K562 (cell line): Measurements from ENCODE around the gene ERAL1. TPM values are rescaled to one million over a fixed set of nuclear protein-coding genes. Genes with fewer than 3 reads are reported as not detected.

Source experiments
- ADNP ChIP-seq: fragments of 200-800 bp; sonication (Bioruptor generic); IDR thresholded peaks from 2 replicates; pipeline ENCODE4 v1.6.1; 2016; ENCODE audit warnings: missing genetic modification characterization, missing compliant biosample characterization
- BCL6 ChIP-seq: fragments of 250-450 bp; sonication (Bioruptor Pico); IDR thresholded peaks from 2 replicates; pipeline ENCODE4 v1.4.0; 2020
- CBX5 ChIP-seq: IDR thresholded peaks from 2 replicates; pipeline ENCODE4 v1.6.1; 2014; ENCODE audit warnings: low read depth, borderline replicate concordance
- EGR1 ChIP-seq: fragments of 450-650 bp; conservative IDR thresholded peaks from 2 replicates; pipeline ENCODE4 v1.6.1; 2017; ENCODE audit warnings: mild to moderate bottlenecking
- ESRRA ChIP-seq: fragments of 450-650 bp; IDR thresholded peaks from 2 replicates; pipeline ENCODE4 v1.6.1; 2014; ENCODE audit warnings: low read depth, mild to moderate bottlenecking, moderate library complexity, borderline replicate concordance
- GABPB2 ChIP-seq: fragments of 250-450 bp; sonication (Bioruptor Pico); conservative IDR thresholded peaks from 2 replicates; pipeline ENCODE4 v1.5.1; 2021; ENCODE audit warnings: mild to moderate bottlenecking
- GATA2 ChIP-seq: sonication (generic); formaldehyde crosslinking; IDR thresholded peaks from 2 replicates; pipeline ENCODE4 v1.4.0; 2020; ENCODE audit warnings: mild to moderate bottlenecking, missing genetic modification reagents
- HDAC8 ChIP-seq: fragments of 450-650 bp; IDR thresholded peaks from 2 replicates; pipeline ENCODE4 v1.6.1; 2016; ENCODE audit warnings: mild to moderate bottlenecking, missing genetic modification characterization, moderate library complexity, missing compliant biosample characterization
- HLTF ChIP-seq: fragments of 450-650 bp; IDR thresholded peaks from 2 replicates; pipeline ENCODE4 v1.6.1; 2016
- NCOA2 ChIP-seq, 2 experiments: fragments of 450-650 bp; IDR thresholded peaks; 2 replicates each; pipeline ENCODE4 v1.6.1; 2018; ENCODE audit warnings: mild to moderate bottlenecking in 2 of 2, moderate library complexity in 1 of 2; ENCODE audit not compliant: partially characterized antibody in 2 of 2
- NCOR1 ChIP-seq: fragments of 450-650 bp; IDR thresholded peaks from 2 replicates; pipeline ENCODE4 v1.6.1; 2016; ENCODE audit warnings: mild to moderate bottlenecking, moderate library complexity
- PHF20 ChIP-seq: fragments of 450-650 bp; IDR thresholded peaks from 2 replicates; pipeline ENCODE4 v1.6.1; 2018; ENCODE audit not compliant: partially characterized antibody
- PPARD ChIP-seq: fragments of 250-450 bp; sonication (Bioruptor Pico); IDR thresholded peaks from 2 replicates; pipeline ENCODE4 v1.8.0; 2022; ENCODE audit warnings: inconsistent platforms, mild to moderate bottlenecking, moderate library complexity
- RAD51 ChIP-seq: fragments of 450-650 bp; IDR thresholded peaks from 2 replicates; pipeline ENCODE4 v1.7.1; 2016; ENCODE audit warnings: low read depth, mild to moderate bottlenecking, borderline replicate concordance
- RBM39 ChIP-seq: fragments of 200-400 bp; formaldehyde crosslinking; optimal IDR thresholded peaks from 2 replicates; pipeline ENCODE3; 2018; ENCODE audit warnings: low read depth, low read length
- RFX7 ChIP-seq: fragments of 250-450 bp; sonication (Bioruptor Pico); IDR thresholded peaks from 2 replicates; pipeline ENCODE4 v1.5.1; 2021; ENCODE audit warnings: mild to moderate bottlenecking
- RUNX1 ChIP-seq: sonication (generic); IDR thresholded peaks from 2 replicates; pipeline ENCODE4 v1.6.1; 2016; ENCODE audit warnings: antibody characterized with exemption, low read depth
- SIX5 ChIP-seq, 2 experiments: IDR thresholded peaks; 2 replicates each; pipeline ENCODE4 v1.6.1; 2011; ENCODE audit warnings: low read length in 2 of 2, borderline replicate concordance in 1 of 2, low read depth in 1 of 2, mild to moderate bottlenecking in 1 of 2, moderate library complexity in 1 of 2; ENCODE audit not compliant: insufficient read depth in 1 of 2
- SP1 ChIP-seq: sonication (generic); formaldehyde crosslinking; IDR thresholded peaks from 2 replicates; pipeline ENCODE4 v1.8.1; 2022; ENCODE audit warnings: mild to moderate bottlenecking, missing genetic modification reagents
- STAG1 ChIP-seq: sonication (generic); formaldehyde crosslinking; IDR thresholded peaks from 2 replicates; pipeline ENCODE4 v1.5.0; 2020; ENCODE audit warnings: missing genetic modification reagents, borderline replicate concordance
- WHSC1 ChIP-seq: IDR thresholded peaks from one replicate; pipeline ENCODE4 v1.6.1; 2012; ENCODE audit warnings: low read length, control low read depth, inconsistent platforms
- XRCC5 ChIP-seq: fragments of 200-400 bp; formaldehyde crosslinking; IDR thresholded peaks from 2 replicates; pipeline ENCODE4 v1.6.1; 2017; ENCODE audit warnings: low read depth, mild to moderate bottlenecking, low read length
- ZBTB7A ChIP-seq: IDR thresholded peaks from 2 replicates; pipeline ENCODE4 v1.6.1; 2011; ENCODE audit warnings: low read depth, mild to moderate bottlenecking, low read length, moderate library complexity, borderline replicate concordance; ENCODE audit not compliant: control insufficient read depth
- ZC3H11A ChIP-seq: IDR thresholded peaks from 2 replicates; pipeline ENCODE4 v1.6.1; 2012; ENCODE audit warnings: low read depth, low read length, improper control_type of control experiment
- ZNF3 ChIP-seq: fragments of 250-450 bp; sonication (Bioruptor Pico); IDR thresholded peaks from 2 replicates; pipeline ENCODE4 v1.5.0; 2021; ENCODE audit warnings: mild to moderate bottlenecking, moderate library complexity
- ZNF583 ChIP-seq: fragments of 250-450 bp; sonication (Bioruptor Pico); IDR thresholded peaks from 2 replicates; pipeline ENCODE4 v1.4.0; 2020
- ZNF584 ChIP-seq: fragments of 200-800 bp; sonication (Bioruptor generic); IDR thresholded peaks from 2 replicates; pipeline ENCODE4 v1.6.1; 2016; ENCODE audit warnings: low read depth, mild to moderate bottlenecking, missing genetic modification characterization, missing compliant biosample characterization
- ZNF77 ChIP-seq: fragments of 250-450 bp; sonication (Bioruptor Pico); IDR thresholded peaks from 2 replicates; pipeline ENCODE4 v1.5.0; 2020
- polyA plus RNA-seq, 8 experiments: library from polyadenylated mRNA; depleted of rRNA in 4 of 8; stranded (reverse) in 5 of 8; unstranded in 3 of 8; fragments of >200 nt; fragmentation: Nextera tagmentation in 2 of 8; fragmentation: Illumina TruSeq in 1 of 8; extraction: Ambion mirVana in 2 of 8; extraction: Trizol in 1 of 8; gene quantifications; 2 replicates each; pipeline versions ENCODE4 v1.2.1 to v1.2.3, GENCODE V29; 2011 to 2014; ENCODE audit warnings: inconsistent platforms in 1 of 8, missing spikeins in 1 of 8
- total RNA-seq, 7 experiments: library from RNA; depleted of rRNA in 6 of 7; stranded (reverse); fragments of >200 nt in 6 of 7; fragmentation: Illumina TruSeq in 2 of 7; extraction: Trizol in 2 of 7; gene quantifications; 2 replicates each; pipeline versions ENCODE4 v1.2.1 to v1.2.3, GENCODE V29; 2011 to 2021; ENCODE audit warnings: low replicate concordance in 1 of 7
- TF ChIP-seq, protein P1 (sequence below), 2 experiments: fragments of 450-650 bp; conservative IDR thresholded peaks; 2 replicates each; pipeline ENCODE4 v1.6.1; 2017; ENCODE audit warnings: mild to moderate bottlenecking in 2 of 2, moderate library complexity in 2 of 2
- TF ChIP-seq, protein P2 (sequence below): fragments of 450-650 bp; IDR thresholded peaks from one replicate; pipeline ENCODE4 v1.6.1; 2018; ENCODE audit warnings: mild to moderate bottlenecking, moderate library complexity; ENCODE audit not compliant: partially characterized antibody

ERAL1 gene
- total and polyA plus RNA-seq, 9 of the 15 experiments (the other 6 are each of a cell fraction or from before 2014, with no cell fraction given): 37.5 to 351 (median 106) TPM

DNA sequence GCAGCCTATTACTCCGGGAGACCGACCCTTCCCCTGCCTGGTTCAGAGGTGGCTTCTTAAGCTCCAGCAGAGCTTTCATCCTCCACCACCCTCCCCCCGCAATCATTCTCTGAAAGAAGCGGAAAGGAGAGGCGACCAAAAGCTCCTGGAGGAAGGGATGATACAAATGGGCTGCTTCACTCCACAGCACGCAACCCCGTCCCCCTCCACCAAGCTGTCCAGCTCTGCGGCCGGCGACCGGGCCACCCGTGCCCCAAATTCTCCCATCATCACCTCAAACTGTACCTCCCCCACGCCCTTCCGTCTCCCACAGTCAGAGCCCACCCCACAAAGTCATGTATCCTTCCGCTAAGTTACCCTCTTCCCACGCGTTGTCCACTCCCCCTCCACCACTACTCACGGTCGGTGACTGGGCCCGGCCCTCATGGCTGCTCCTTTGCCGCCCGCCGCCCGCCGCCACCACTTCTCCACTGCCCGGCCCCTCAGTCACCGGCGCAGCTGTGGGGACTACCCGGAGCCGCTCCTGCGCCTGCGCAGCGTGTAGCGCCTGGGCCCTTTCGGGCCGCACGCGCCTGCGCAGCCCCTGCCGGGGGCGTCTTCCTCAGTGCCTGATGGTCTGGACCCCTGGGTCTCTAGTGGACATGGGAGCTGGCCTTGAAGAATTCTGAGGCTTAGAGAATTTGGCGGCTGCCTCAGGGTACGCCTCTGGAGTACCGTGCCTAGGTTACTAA, 12.4 kb upstream of the ERAL1 start, which contains the start of gene FAM222B (continued):
- TF ChIP-seq GATA2 (CRISPR knock-in tag) (no peak), RUNX1 (no peak; the same call in 1 of the 2 replicates), PPARD (CRISPR knock-in tag) (no peak), ADNP (tag) (no peak), CBX5 (no peak), XRCC5 (peak; percentile 73; the same call in 1 of the 2 replicates), RBM39 (no peak), SP1 (CRISPR knock-in tag) (peak; percentile 56; the same call in 1 of the 2 replicates), HLTF (peak; percentile 92), RAD51 (no peak; the same call in 1 of the 2 replicates), GABPB2 (CRISPR knock-in tag) (no peak; the same call in 1 of the 2 replicates), RFX7 (CRISPR knock-in tag) (no peak), ZC3H11A (no peak), ESRRA (peak; percentile 26; the same call in 1 of the 2 replicates), EGR1 (peak; percentile 87), ZNF584 (no peak), ZNF583 (CRISPR knock-in tag) (peak; percentile 40; the same call in 1 of the 2 replicates), NCOA2 (IDR thresholded peaks at IDR 0.05; ENCODE audit: partially characterized antibody in 2 of 2) (no peak), STAG1 (CRISPR knock-in tag) (no peak), ZNF3 (CRISPR knock-in tag) (no peak), SIX5 (IDR thresholded peaks at IDR 0.05; ENCODE audit: borderline replicate concordance in 1 of 2, insufficient read depth in 1 of 2, low read depth in 1 of 2, low read length in 2 of 2) (no peak), WHSC1 (no peak), ZNF77 (CRISPR knock-in tag) (no peak), BCL6 (CRISPR knock-in tag) (no peak), HDAC8 (tag) (no peak), PHF20 (peak; percentile 54), ZBTB7A (peak; percentile 91), NCOR1 (no peak; the same call in 1 of the 2 replicates)
- TF ChIP-seq, protein P1, sequence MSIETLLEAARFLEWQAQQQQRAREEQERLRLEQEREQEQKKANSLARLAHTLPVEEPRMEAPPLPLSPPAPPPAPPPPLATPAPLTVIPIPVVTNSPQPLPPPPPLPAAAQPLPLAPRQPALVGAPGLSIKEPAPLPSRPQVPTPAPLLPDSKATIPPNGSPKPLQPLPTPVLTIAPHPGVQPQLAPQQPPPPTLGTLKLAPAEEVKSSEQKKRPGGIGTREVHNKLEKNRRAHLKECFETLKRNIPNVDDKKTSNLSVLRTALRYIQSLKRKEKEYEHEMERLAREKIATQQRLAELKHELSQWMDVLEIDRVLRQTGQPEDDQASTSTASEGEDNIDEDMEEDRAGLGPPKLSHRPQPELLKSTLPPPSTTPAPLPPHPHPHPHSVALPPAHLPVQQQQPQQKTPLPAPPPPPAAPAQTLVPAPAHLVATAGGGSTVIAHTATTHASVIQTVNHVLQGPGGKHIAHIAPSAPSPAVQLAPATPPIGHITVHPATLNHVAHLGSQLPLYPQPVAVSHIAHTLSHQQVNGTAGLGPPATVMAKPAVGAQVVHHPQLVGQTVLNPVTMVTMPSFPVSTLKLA (conservative IDR thresholded peaks at IDR 0.05): peak; percentile 66 to 82
- TF ChIP-seq, protein P2, sequence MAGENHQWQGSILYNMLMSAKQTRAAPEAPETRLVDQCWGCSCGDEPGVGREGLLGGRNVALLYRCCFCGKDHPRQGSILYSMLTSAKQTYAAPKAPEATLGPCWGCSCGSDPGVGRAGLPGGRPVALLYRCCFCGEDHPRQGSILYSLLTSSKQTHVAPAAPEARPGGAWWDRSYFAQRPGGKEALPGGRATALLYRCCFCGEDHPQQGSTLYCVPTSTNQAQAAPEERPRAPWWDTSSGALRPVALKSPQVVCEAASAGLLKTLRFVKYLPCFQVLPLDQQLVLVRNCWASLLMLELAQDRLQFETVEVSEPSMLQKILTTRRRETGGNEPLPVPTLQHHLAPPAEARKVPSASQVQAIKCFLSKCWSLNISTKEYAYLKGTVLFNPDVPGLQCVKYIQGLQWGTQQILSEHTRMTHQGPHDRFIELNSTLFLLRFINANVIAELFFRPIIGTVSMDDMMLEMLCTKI: no peak
